GM12801 (cell line): ENCODE results near the gene TGFBRAP1.

Experiments
- TF ChIP-seq, protein P1 (sequence below): IDR thresholded peaks from one replicate; pipeline ENCODE4 v1.5.1; 2011; ENCODE audit warnings: control low read depth; ENCODE audit not compliant: insufficient read length; ENCODE audit errors: extremely low read depth

The TGFBRAP1 gene

GRCh38 chr2:105294844-105295481 lies 34.6 kb downstream of the TGFBRAP1 start:
- TF ChIP-seq, protein P1, sequence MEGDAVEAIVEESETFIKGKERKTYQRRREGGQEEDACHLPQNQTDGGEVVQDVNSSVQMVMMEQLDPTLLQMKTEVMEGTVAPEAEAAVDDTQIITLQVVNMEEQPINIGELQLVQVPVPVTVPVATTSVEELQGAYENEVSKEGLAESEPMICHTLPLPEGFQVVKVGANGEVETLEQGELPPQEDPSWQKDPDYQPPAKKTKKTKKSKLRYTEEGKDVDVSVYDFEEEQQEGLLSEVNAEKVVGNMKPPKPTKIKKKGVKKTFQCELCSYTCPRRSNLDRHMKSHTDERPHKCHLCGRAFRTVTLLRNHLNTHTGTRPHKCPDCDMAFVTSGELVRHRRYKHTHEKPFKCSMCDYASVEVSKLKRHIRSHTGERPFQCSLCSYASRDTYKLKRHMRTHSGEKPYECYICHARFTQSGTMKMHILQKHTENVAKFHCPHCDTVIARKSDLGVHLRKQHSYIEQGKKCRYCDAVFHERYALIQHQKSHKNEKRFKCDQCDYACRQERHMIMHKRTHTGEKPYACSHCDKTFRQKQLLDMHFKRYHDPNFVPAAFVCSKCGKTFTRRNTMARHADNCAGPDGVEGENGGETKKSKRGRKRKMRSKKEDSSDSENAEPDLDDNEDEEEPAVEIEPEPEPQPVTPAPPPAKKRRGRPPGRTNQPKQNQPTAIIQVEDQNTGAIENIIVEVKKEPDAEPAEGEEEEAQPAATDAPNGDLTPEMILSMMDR, result no peak

- TF ChIP-seq, protein P1, result no peak
Observed at GRCh38 chr2:105294046-105294445, 35.5 kb downstream of the TGFBRAP1 start.

DNA sequence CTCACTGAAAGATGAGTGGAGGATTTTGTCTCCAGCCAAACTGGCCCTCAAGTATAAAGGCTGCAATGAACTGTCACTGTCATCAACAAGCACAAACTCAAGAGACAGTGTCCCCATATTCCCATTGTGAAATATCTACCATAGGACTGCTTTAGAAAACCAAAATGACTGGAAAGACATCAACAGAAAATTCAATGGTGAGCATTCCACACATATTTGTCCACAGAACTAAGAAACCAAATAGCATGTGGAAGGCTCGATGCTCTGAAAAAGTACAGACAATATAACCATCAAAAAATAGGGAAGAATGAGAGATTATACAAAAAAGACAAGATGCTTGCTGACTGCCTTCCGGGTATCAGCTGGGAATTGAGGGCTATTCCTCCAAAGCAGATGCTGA lies 37.6 kb downstream of the TGFBRAP1 start:
- TF ChIP-seq, protein P1, result no peak

DNA sequence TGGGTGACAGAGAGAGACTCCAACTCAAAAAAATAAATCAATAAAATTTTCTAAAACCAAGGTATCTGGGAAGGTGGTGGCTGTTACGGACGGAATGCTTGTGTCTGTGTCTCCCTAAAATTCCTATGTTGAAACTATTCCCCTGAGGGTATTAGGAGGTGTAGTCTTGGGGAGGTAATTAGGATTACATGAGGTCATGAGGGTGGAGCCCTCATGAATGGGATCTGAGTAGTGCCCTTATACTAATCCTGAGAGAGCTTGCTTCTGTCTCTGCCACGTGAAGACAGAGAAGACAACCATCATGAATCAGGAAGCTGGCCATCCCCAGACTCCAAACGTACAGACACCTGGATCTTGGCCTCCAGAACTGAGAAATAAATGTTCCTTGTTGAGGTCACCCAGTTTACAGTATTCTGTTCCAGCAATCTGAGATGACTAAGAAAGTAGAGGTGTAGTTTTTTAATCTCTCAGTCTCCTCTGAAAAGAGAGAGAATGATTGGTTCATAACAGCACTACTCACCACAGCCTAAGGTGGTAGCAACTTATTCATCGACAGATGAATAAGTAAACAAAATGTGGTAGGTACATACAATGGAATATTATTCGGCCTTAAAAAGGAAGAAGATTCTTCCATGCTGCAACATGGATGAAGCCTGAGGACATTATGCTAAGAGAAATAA lies 38.4 kb downstream of the TGFBRAP1 start:
- TF ChIP-seq, protein P1, result no peak

GRCh38 chr2:105288133-105288532 lies 41.4 kb downstream of the TGFBRAP1 start:
- TF ChIP-seq, protein P1, result no peak

DNA sequence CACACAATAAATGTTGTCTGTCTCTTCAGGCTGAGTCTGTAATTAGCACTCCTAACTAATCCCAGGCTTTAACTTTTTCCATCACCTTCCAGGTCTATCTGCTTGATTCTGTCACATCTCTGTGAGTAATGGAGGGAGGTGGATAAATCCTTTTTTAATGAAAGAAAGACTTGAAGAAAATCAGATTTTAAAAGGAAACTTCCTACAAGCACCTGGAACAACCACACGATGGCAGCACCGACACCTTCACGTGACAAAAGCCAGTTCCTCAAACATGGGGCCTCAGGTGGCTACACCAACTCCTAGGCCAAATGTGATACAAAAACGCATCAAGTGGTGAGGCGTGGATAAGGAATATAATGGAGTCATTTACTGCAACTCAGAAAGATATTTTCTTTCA lies 41.8 kb downstream of the TGFBRAP1 start:
- TF ChIP-seq, protein P1, result no peak

DNA sequence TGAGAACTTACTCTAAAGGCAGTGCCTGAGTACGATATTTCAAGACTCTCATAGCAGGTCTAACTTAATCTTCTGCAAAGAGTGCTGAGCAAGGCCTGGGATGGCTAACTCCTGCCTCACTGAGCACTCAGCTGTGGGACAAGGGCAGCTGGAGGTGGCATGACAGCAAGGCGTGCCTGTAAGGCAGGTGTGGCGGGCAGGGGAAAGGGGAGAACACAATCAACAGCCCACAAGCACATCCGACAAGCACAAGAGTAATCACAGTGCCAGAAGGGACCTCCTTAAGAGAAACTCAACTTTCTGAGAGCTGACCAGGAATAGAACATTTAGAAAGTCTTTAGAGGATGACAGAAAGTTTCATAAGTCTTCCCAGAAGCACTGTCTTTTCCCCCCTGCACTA lies 46.0 kb downstream of the TGFBRAP1 start:
- TF ChIP-seq, protein P1, result no peak
